Measurements from ENCODE around the gene MRPL20.

DNA sequence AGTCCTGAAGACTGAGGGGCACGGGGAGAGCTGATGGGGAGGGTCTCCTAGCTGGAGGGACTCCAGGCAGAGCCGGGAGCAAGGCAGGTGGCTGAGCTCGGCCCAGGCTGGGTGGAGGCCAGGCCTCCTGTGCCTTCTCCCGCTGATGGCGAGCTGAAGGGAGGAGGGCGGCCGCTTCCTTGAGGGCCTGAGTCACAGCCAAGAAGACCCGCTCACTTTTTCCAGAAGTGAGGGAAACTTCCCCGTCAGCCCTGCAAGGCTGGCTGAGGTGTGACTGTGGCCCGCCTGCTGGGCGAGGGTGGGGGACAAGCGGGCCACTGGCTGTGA lies 26.7 kb upstream of the MRPL20 start:
- TF ChIP-seq ZNF274 (IDR thresholded peaks at IDR 0.05; ENCODE audit: low read depth, low read length) = no peak
- TF ChIP-seq YY1 (IDR thresholded peaks at IDR 0.05; ENCODE audit: insufficient read depth, insufficient read length) = no peak
- no peak for TF ChIP-seq SUZ12 (IDR thresholded peaks at IDR 0.05; ENCODE audit: extremely low read depth, insufficient read depth, insufficient read length)
